Measurements from ENCODE around the gene TIAL1. TPM values are rescaled to one million over a fixed set of nuclear protein-coding genes. Genes with fewer than 3 reads are reported as not detected.

TIAL1 gene
- total and polyA plus RNA-seq, 10 of the 15 experiments (the other 5 are each of a cell fraction or from before 2014, with no cell fraction given): 26.0 to 159 (median 62.8) TPM

DNA sequence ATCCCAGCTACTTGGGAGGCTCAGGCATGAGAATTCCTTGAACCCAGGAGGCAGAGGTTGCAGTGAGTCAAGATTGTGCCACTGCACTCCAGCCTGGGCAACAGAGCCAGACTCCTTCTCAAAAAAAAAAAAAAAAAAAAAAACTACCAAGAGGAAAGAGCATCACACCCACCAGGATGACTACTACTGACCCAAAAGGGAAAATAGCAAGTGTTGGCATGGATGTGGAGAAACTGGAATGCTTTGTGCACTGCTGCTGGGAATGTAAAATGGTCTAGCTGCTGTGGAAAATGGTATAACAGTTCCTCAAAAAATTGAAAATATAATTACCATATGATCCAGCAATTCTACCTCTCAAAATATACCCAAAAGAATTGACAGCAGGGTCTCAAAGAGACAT is 7.7 kb upstream of the TIAL1 start:
- H2AFZ ChIP-seq (ENCODE audit: control insufficient read depth, low read depth, low read length): no peak overlapping the region
- no peaks in the 10 kb centered on the region for H3K9me3 ChIP-seq (replicated peaks; ENCODE audit: control insufficient read depth, insufficient read depth, low read length)
- H3K27me3 ChIP-seq (replicated peaks in 1 of 2; ENCODE audit: control insufficient read depth in 2 of 2, insufficient read depth in 2 of 2, low read length in 1 of 2): no peaks in the 10 kb centered on the region
- intact Hi-C loops (cut with micrococcal nuclease; ENCODE audit: unreplicated experiment): no loop called here
- POLR2A ChIA-PET: no interaction called here
- CTCF ChIA-PET: interaction anchor here (1.2 to 3.9 kb wide), 3 partner anchors 9 to 23 kb away, joined by 4 to 34 read pairs (median 4); no protein-coding TSS in a partner anchor
- no peaks in the 10 kb centered on the region for H4K20me1 ChIP-seq (ENCODE audit: control insufficient read depth, insufficient read depth)
- in situ Hi-C loops (cut with MboI): no loop called here
- no TSS peak for BruUV-seq (replicated peaks)
- DNase-seq (ENCODE audit: low read depth, low spot score) (no peak), FAIRE-seq (no peak), ATAC-seq (no peak)
- H3K4me1 ChIP-seq (ENCODE audit: control insufficient read depth, insufficient read depth, low read length): no peaks in the 10 kb centered on the region
- H3K4me2 ChIP-seq (ENCODE audit: control insufficient read depth, insufficient read depth): no peak overlapping the region
- H3K36me3 ChIP-seq (ENCODE audit: control insufficient read depth in 2 of 2, insufficient read depth in 2 of 2, low read length in 1 of 2): no peaks in the 10 kb centered on the region
- H3K9ac ChIP-seq (ENCODE audit: control insufficient read depth, insufficient read depth, low read length): no peak overlapping the region
- TF ChIP-seq, protein P1, sequence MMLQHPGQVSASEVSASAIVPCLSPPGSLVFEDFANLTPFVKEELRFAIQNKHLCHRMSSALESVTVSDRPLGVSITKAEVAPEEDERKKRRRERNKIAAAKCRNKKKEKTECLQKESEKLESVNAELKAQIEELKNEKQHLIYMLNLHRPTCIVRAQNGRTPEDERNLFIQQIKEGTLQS (IDR thresholded peaks at IDR 0.05; ENCODE audit: borderline replicate concordance, extremely low read depth, low read depth, low read length): no peak
- no peak for TF ChIP-seq IKZF1 (conservative IDR thresholded peaks at IDR 0.05)
- TF ChIP-seq STAT1 (conservative IDR thresholded peaks at IDR 0.05): no peak
- TF ChIP-seq CREM (IDR thresholded peaks at IDR 0.05; ENCODE audit: low read depth): no peak
- TF ChIP-seq POU2F2 (IDR thresholded peaks at IDR 0.05; ENCODE audit: borderline replicate concordance, low read depth, low read length): no peak
- TF ChIP-seq, protein P2, sequence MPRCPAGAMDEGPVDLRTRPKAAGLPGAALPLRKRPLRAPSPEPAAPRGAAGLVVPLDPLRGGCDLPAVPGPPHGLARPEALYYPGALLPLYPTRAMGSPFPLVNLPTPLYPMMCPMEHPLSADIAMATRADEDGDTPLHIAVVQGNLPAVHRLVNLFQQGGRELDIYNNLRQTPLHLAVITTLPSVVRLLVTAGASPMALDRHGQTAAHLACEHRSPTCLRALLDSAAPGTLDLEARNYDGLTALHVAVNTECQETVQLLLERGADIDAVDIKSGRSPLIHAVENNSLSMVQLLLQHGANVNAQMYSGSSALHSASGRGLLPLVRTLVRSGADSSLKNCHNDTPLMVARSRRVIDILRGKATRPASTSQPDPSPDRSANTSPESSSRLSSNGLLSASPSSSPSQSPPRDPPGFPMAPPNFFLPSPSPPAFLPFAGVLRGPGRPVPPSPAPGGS (IDR thresholded peaks at IDR 0.05; ENCODE audit: borderline replicate concordance, insufficient read depth, low read depth, low read length, poor library complexity, severe bottlenecking): no peak
- no peak for TF ChIP-seq NFXL1 (IDR thresholded peaks at IDR 0.05; ENCODE audit: borderline replicate concordance)
- TF ChIP-seq GABPA (IDR thresholded peaks at IDR 0.05; ENCODE audit: low read depth): no peak
- TF ChIP-seq, protein P3, sequence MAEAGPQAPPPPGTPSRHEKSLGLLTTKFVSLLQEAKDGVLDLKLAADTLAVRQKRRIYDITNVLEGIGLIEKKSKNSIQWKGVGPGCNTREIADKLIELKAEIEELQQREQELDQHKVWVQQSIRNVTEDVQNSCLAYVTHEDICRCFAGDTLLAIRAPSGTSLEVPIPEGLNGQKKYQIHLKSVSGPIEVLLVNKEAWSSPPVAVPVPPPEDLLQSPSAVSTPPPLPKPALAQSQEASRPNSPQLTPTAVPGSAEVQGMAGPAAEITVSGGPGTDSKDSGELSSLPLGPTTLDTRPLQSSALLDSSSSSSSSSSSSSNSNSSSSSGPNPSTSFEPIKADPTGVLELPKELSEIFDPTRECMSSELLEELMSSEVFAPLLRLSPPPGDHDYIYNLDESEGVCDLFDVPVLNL (IDR thresholded peaks at IDR 0.05; ENCODE audit: low read depth, low read length): no peak
- TF ChIP-seq, protein P4, sequence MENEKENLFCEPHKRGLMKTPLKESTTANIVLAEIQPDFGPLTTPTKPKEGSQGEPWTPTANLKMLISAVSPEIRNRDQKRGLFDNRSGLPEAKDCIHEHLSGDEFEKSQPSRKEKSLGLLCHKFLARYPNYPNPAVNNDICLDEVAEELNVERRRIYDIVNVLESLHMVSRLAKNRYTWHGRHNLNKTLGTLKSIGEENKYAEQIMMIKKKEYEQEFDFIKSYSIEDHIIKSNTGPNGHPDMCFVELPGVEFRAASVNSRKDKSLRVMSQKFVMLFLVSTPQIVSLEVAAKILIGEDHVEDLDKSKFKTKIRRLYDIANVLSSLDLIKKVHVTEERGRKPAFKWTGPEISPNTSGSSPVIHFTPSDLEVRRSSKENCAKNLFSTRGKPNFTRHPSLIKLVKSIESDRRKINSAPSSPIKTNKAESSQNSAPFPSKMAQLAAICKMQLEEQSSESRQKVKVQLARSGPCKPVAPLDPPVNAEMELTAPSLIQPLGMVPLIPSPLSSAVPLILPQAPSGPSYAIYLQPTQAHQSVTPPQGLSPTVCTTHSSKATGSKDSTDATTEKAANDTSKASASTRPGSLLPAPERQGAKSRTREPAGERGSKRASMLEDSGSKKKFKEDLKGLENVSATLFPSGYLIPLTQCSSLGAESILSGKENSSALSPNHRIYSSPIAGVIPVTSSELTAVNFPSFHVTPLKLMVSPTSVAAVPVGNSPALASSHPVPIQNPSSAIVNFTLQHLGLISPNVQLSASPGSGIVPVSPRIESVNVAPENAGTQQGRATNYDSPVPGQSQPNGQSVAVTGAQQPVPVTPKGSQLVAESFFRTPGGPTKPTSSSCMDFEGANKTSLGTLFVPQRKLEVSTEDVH (IDR thresholded peaks at IDR 0.05; ENCODE audit: low read depth, partially characterized antibody): no peak
- TF ChIP-seq, protein P5, sequence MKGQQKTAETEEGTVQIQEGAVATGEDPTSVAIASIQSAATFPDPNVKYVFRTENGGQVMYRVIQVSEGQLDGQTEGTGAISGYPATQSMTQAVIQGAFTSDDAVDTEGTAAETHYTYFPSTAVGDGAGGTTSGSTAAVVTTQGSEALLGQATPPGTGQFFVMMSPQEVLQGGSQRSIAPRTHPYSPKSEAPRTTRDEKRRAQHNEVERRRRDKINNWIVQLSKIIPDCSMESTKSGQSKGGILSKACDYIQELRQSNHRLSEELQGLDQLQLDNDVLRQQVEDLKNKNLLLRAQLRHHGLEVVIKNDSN (IDR thresholded peaks at IDR 0.05; ENCODE audit: borderline replicate concordance, extremely low read length, insufficient read depth, low read depth, low read length): no peak
- TF ChIP-seq CHD4 (IDR thresholded peaks at IDR 0.05): no peak
- no peak for TF ChIP-seq PML (IDR thresholded peaks at IDR 0.05; ENCODE audit: low read length)
- TF ChIP-seq LARP7 (IDR thresholded peaks at IDR 0.05): no peak
- no peak for TF ChIP-seq TCF7 (IDR thresholded peaks at IDR 0.05; ENCODE audit: borderline replicate concordance)
- H3K4me3 ChIP-seq: no peak overlapping the region
- RAD21 ChIA-PET (ENCODE audit: unreplicated experiment): interaction anchor here (0.7 kb wide), 1 partner anchor 103 kb away, joined by 5 read pairs; no protein-coding TSS in a partner anchor
- SMC1A ChIA-PET (ENCODE audit: uncharacterized antibody, unreplicated experiment): no interaction called here
- H3K27ac ChIP-seq (ENCODE audit: control insufficient read depth, insufficient read depth): no peak overlapping the region
- no peaks in the 10 kb centered on the region for H3K79me2 ChIP-seq (ENCODE audit: control insufficient read depth, insufficient read depth, low read length)
